ENCODE results near the gene ARHGAP5.

ARHGAP5 gene

GRCh38 chr14:32078023-32078857 lies 1.1 kb downstream of the ARHGAP5 start:
- peak; percentile 8 for DNase-seq

- no peak for DNase-seq
Observed at GRCh38 chr14:32078858-32079216, 1.7 kb downstream of the ARHGAP5 start.

DNA sequence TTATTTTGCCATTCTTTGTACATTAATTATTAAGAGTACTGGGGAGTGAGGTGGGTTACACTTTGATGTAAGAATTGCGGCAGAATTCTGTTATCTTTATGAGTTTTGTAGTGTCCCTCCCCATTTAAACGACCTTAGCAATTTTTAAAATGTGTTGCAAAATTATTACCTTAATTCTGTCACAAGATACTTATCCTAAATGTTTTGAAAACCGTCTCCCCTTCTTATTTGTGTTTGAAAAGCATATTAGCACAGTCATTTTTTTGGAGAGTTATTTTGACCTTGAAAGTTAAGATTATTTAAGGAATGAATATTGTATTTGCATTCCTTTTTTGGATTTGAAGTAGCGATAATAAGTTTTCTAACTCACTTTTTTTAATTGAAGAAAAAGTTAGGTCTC lies 2.2 kb downstream of the ARHGAP5 start:
- no peak for DNase-seq

DNA sequence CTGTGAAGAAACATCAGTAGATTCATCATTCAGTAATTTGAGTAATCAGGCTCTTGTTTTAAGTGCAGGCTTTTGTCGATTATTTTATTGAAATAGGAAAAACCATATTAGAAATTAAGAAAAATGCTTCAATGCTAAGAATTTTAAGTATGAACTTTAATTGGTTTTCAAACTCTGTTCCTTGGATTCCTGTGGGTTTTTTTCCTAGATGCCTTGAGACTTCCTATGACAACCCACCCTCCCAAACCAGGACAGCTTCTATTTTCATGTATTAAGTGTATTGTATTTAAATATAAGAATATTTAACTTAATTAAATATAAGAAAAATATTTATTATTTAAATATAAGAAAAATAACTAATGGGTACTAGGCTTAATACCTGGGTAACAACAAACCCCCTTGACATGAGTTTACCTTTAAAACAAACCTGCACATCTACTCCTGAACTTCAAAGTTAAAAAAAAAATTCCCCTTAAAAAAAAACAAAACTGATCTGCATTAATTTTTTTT lies 3.0 kb downstream of the ARHGAP5 start:
- no peak for DNase-seq

- no peak for DNase-seq
Observed at GRCh38 chr14:32081901-32082300, 4.8 kb downstream of the ARHGAP5 start.

DNA sequence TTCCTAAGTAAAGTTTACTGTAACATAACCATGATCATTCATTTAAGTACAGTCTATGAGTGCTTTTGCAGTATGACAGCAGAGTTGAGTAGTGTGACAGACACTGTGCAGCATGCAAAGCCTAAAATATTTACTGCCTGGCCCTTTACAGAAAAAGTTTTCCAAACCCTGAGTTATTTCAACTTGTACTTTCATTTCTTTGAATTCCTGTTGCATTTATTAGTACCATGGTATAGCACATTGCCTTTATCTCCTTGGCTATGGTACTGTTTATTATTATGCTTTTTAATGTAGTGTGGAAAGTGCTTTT lies 6.2 kb downstream of the ARHGAP5 start:
- DNase-seq = no peak

GRCh38 chr14:32083789-32084188 lies 6.7 kb downstream of the ARHGAP5 start:
- DNase-seq = no peak

DNA sequence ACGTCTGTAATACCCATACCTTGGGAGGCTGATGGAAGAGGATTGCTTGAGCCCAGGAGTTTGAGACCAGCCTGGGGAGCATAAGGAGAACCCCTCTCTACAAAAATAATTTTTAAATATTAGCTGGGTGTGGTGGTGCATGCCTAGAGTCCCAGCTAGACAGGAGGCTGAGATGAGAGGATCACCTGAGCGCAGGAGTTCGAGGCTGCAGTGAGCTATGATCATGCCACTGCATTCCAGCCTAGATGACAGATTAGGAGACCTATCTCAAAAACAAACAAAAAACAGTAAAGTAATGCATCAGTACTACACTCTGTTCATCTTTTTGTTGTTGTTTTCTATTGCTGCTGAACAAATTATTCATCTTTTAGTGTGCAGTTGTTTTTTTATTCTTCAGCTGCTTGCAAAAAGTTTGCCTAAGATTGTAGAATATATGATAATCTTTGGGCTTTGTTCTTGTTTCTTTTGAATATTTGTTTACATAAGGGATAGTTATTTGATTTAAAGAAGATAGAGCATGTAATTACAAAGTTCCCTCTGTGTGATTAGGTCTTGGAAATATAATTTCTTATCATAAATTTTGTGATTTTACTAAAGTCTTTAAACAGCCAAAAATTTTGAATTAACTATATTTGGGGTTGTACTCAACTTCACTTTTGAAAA lies 8.2 kb downstream of the ARHGAP5 start:
- DNase-seq = no peak

DNA sequence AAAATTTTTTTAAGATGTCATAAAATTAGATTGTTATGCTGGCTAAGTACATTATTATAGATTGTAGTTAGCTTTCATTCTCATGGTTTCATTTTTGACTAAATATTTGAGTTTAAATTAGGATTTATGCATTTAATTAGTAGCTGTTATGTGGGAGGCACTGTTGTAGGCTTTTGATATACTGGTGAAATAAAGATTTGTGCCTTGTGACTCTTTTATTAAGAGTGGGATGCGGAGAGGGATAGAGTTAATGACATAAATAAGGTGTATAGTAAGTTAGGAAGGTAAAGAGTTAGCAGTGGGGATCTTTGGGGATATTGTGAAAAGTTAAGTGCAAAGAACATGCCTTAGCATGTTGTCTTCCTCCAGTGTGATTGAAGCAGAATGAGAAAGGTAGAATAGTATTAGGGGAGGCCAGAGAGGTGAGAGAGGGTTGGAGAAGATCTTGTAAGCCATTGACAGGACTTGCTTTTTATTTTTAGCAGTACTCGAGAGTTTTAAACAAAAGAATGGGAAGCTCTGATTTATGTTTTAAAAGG lies 8.8 kb downstream of the ARHGAP5 start:
- DNase-seq = no peak

GRCh38 chr14:32087173-32087861 lies 10.2 kb downstream of the ARHGAP5 start:
- DNase-seq = no peak

DNA sequence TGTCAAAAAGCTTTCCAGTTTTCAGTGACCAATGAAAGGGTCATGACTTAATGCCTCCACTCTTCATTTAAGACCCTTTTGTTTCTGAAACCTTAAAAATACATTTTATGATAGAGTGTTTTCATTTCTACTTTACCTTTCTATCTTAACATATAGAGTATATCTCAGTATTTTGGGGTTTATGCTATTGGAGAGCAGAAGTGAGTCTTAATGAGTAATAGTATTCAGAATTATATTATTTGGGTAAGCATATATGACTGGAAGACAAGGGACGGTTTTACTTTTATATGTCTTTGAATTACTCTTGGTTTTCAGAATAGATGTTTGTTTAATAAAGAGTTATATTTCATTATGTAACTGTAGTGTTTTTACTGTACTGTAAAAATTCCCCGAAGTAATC lies 10.8 kb downstream of the ARHGAP5 start:
- DNase-seq = no peak

GRCh38 chr14:32090686-32091085 lies 13.6 kb downstream of the ARHGAP5 start:
- no peak for DNase-seq

GRCh38 chr14:32099473-32099872 lies 22.4 kb downstream of the ARHGAP5 start:
- no peak for DNase-seq

DNA sequence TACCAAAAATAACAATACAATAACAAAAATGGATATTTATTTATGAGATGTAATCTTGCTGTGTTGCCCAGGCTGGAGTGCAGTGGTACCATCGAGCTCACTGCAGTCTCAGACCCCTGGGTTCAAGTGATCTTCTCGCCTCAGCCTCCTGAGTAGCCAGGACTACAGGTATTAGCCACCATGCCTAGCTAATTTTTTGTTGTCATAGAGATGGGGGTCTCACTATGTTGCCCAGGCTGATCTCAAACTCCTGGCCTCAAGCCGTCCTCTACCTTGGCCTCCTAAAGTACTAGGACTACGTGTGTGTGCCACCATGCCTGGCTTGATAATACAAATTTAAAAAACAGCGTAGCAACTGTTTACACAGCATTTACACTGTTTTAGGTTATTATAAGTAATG lies 23.1 kb downstream of the ARHGAP5 start:
- no peak for DNase-seq

GRCh38 chr14:32102152-32102787 lies 25.2 kb downstream of the ARHGAP5 start:
- DNase-seq = no peak

GRCh38 chr14:32102968-32103367 lies 25.9 kb downstream of the ARHGAP5 start:
- no peak for DNase-seq

- DNase-seq = no peak
Observed at GRCh38 chr14:32104308-32104707, 27.2 kb downstream of the ARHGAP5 start.

DNA sequence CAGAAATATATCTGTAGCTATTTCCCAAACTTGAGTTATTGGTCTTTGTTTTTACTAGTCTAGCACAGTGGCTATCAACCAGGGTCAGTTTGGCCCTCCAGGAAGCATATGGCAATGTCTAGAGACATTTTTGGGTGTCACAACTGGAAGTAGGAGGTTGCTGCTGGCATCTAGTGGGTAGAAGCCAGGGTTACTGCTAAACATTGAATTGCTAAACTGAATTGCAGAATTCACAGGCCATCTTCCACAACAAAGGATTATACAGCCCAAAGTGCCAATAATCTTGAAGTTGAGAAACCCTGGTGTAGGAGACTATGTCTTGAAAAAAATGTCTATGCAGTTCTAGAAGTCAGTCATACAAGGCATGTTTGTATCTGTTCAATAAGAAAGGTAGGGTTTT lies 27.7 kb downstream of the ARHGAP5 start:
- no peak for DNase-seq

DNA sequence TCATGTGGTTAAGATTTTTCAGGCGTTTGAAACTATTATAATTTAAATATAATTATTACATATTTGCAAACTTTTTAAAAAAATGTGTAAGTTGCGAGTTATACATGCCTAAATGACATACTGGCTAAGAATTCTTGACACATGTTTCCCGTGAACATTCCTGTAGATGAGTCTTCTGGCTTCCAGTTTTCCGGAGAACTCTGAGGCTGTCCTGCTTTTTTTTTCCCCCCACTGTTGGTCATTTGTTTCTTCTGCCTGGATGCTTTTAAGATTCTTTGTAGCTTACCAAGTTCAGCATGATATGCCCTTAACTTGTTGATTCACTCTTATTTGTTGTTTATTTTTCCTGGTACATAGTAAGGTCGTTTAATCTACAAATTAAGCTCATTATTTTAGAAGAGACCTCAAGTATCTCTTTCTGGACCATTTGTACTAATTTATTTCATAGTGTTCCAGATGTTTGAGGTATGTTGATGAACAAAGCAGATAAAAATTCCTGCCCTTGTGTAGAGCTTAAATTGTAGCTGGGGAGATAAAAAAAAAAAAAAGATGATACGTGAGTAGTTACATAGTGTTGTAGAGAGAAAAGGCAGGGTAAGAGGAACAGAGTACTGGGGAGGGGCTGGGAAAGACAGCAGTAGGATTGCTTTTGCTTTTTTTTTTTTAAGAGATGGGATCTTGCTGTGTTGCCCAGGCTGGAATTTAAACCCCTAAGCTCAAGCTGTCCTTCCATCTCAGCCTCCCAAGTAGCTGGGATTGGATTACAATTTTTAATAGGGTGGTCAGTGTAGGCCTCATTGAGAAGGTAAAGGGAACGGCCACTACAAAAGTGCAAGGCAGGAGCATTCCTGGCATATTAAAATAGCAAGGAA lies 32.8 kb downstream of the ARHGAP5 start:
- DNase-seq = no peak

- DNase-seq = no peak
Observed at GRCh38 chr14:32110548-32110896, 33.4 kb downstream of the ARHGAP5 start.

- no peak for DNase-seq
Observed at GRCh38 chr14:32121536-32121935, 44.4 kb downstream of the ARHGAP5 start.

GRCh38 chr14:32121948-32122347 lies 44.8 kb downstream of the ARHGAP5 start:
- no peak for DNase-seq

Measured in activated CD4-positive, alpha-beta T cell treated with anti-CD3 and anti-CD28 coated beads, Interleukin-2, amount 50 U/mL, for 1 hour (primary cell).